Stimulated activated CD8-positive, alpha-beta memory T cell treated with anti-CD3 and anti-CD28 coated beads, Interleukin-4, amount 100 ng/mL, for 1 hour (primary cell): ENCODE results near the gene MCF2L.

Source experiments
- DNase-seq, 2 donors: peaks; one replicate each; pipeline ENCODE4 v3.0.0-alpha.2; 2020; ENCODE audit warnings: low read depth in 2 of 2, low spot score in 1 of 2

The MCF2L gene

GRCh38 chr13:112995395-112996191 lies 26.6 kb downstream of the MCF2L start:
- no peak for DNase-seq

GRCh38 chr13:112996671-112997091 lies 27.7 kb downstream of the MCF2L start:
- DNase-seq: no peak

GRCh38 chr13:112997188-112998130 lies 28.4 kb downstream of the MCF2L start:
- DNase-seq: no peak

- DNase-seq: no peak
These were observed 29.7 kb downstream of the MCF2L start for GRCh38 chr13:112998521-112999280.

- DNase-seq: no peak
These were observed 30.6 kb downstream of the MCF2L start for GRCh38 chr13:112999414-113000177.

- no peak for DNase-seq
These were observed 31.6 kb downstream of the MCF2L start for GRCh38 chr13:113000575-113000974.

- DNase-seq: no peak
These were observed 32.5 kb downstream of the MCF2L start for GRCh38 chr13:113001241-113002140.

GRCh38 chr13:113002206-113002912 lies 33.3 kb downstream of the MCF2L start:
- DNase-seq: no peak

GRCh38 chr13:113002913-113003290 lies 33.9 kb downstream of the MCF2L start:
- no peak for DNase-seq

GRCh38 chr13:113004126-113004525 lies 35.1 kb downstream of the MCF2L start:
- DNase-seq: no peak

- no peak for DNase-seq
These were observed 36.3 kb downstream of the MCF2L start for GRCh38 chr13:113005076-113005865.

- no peak for DNase-seq
These were observed 37.0 kb downstream of the MCF2L start for GRCh38 chr13:113005997-113006396.

GRCh38 chr13:113006660-113007059 lies 37.6 kb downstream of the MCF2L start:
- no peak for DNase-seq

- DNase-seq: no peak
These were observed 39.8 kb downstream of the MCF2L start for GRCh38 chr13:113008851-113009250.

- no peak for DNase-seq
These were observed 40.9 kb downstream of the MCF2L start for GRCh38 chr13:113009743-113010509.

GRCh38 chr13:113010510-113010865 lies 41.5 kb downstream of the MCF2L start:
- no peak for DNase-seq

- DNase-seq: no peak
These were observed 44.3 kb downstream of the MCF2L start for GRCh38 chr13:113013303-113013702.
